ENCODE results near the gene CLTC.

GRCh38 chr17:59572301-59572924 is 47.3 kb upstream of the CLTC start:
- TF ChIP-seq CTCF (IDR thresholded peaks at IDR 0.05; ENCODE audit: control extremely low read depth in 1 of 3, insufficient read depth in 1 of 3, low read depth in 1 of 3, low read length in 3 of 3) = no peak
- TF ChIP-seq RAD21 (IDR thresholded peaks at IDR 0.05 in 1 of 2, conservative IDR thresholded peaks at IDR 0.05 in 1 of 2; ENCODE audit: low read depth in 2 of 2, low read length in 2 of 2) = no peak
- no peak for TF ChIP-seq POLR2A (IDR thresholded peaks at IDR 0.05; ENCODE audit: control extremely low read depth in 1 of 2, low read depth in 2 of 2, low read length in 2 of 2)
- TF ChIP-seq RXRA (IDR thresholded peaks at IDR 0.05; ENCODE audit: insufficient read depth, low read depth, low read length) = no peak
- no peak for TF ChIP-seq JUN (IDR thresholded peaks at IDR 0.05; ENCODE audit: low read depth, low read length)
- TF ChIP-seq JUND (IDR thresholded peaks at IDR 0.05; ENCODE audit: low read length) = no peak
- TF ChIP-seq POLR2AphosphoS5 (IDR thresholded peaks at IDR 0.05; ENCODE audit: low read depth, low read length) = no peak
- TF ChIP-seq USF2 (IDR thresholded peaks at IDR 0.05; ENCODE audit: low read length) = no peak
- TF ChIP-seq SIN3A (conservative IDR thresholded peaks at IDR 0.05 in 1 of 2, IDR thresholded peaks at IDR 0.05 in 1 of 2; ENCODE audit: low read depth in 1 of 2, low read length in 2 of 2) = no peak
- TF ChIP-seq SRF (IDR thresholded peaks at IDR 0.05; ENCODE audit: low read depth, low read length) = no peak

Measured in H1 (cell line).